ENCODE measurements around the gene LZTS2.

GRCh38 chr10:101005361-101005760, 5.8 kb downstream of the LZTS2 start:
- TF ChIP-seq POLR2A (IDR thresholded peaks at IDR 0.05), result no peak
- TF ChIP-seq CTCF (IDR thresholded peaks at IDR 0.05), result no peak
